Left lung (tissue), 10 donors: ENCODE measurements around the gene OR6P1. TPM values are rescaled to one million over a fixed set of nuclear protein-coding genes. Genes with fewer than 3 reads are reported as not detected.

Source experiments
- ATAC-seq: fragments of 200-7000 bp; cut with Tn5 transposase; one replicate; pipeline ENCODE4 v1.9.1; 2020; ENCODE audit warnings: moderate library complexity
- DNase-seq, 4 donors: peaks; one replicate each; pipeline ENCODE4 v3.0.0-alpha.2; 2013 to 2020
- H3K27ac ChIP-seq, 2 donors: fragments of 200-600 bp; sonication (generic) in 1 of 2; one replicate each; pipeline versions ENCODE4 v1.5.0 to v1.8.0; 2020 to 2021
- H3K27me3 ChIP-seq, 2 donors: fragments of 200-600 bp; sonication (generic) in 1 of 2; one replicate each; pipeline versions ENCODE4 v1.5.0 to v1.8.0; 2020 to 2021
- H3K36me3 ChIP-seq, 2 donors: fragments of 200-600 bp; sonication (generic) in 1 of 2; one replicate each; pipeline versions ENCODE4 v1.5.0 to v1.8.0; 2020 to 2021
- H3K4me1 ChIP-seq, 2 donors: fragments of 200-600 bp; one replicate each; pipeline ENCODE4 v1.8.0; 2021
- H3K4me3 ChIP-seq, 2 donors: fragments of 200-600 bp; sonication (generic) in 1 of 2; one replicate each; pipeline versions ENCODE4 v1.5.0 to v1.8.0; 2020 to 2021; ENCODE audit warnings: mild to moderate bottlenecking in 1 of 2
- H3K9me3 ChIP-seq, 2 donors: fragments of 200-600 bp; sonication (generic) in 1 of 2; one replicate each; pipeline versions ENCODE4 v1.5.0 to v1.8.0; 2020 to 2021
- intact Hi-C, 2 donors: fragments of 100-400 bp; cut with DNase I; formaldehyde crosslinking; loops; one replicate each; pipeline versions ENCODE4 v1.11.2 to v1.14.2; 2022
- polyA plus RNA-seq, 6 donors: library from polyadenylated mRNA; unstranded; fragments of 120-200 nt; gene quantifications; one replicate each; pipeline ENCODE4 v1.2.1, GENCODE V29; 2013; ENCODE audit not compliant: insufficient read length in 6 of 6
- total RNA-seq, 2 donors: library from RNA; stranded (reverse); fragmentation: NEBNext Ultra II Directional; extraction: Animal tissue kit (Norgen Biotek cat#: 25700); gene quantifications; one replicate each; pipeline ENCODE4 v1.2.1, GENCODE V29; 2021
- TF ChIP-seq, protein P1 (sequence below), 2 donors: fragments of 200-600 bp; sonication (generic) in 1 of 2; IDR thresholded peaks; one replicate each; pipeline versions ENCODE4 v1.5.0 to v1.8.0; 2021; ENCODE audit warnings: antibody characterized with exemption in 2 of 2
- donor health status: DM: no; HTN: yes; CAD: no.
- donor health status: DM: no; HTN: no; CAD: no.

Gene OR6P1
- total and polyA plus RNA-seq, 8 donors = not detected

DNA sequence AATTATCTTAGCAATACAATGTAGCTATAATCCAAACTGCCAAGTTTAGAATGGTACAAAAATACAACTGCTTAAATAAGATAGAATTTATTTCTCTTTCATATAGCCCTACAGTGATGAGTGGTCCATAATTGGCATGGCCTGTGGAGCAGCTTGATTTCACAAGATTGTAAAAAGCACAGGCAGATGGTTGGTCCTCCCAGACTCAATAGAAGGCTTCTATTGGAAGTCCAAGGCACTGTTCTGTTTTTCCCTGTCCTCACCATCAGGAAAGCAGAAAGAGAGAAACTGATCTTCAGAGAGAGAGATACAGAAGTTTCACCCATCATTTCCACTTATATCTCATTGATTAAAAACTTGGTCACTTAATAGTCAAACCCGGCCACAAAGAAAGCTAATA, 1.8 kb upstream of the OR6P1 start:
- Histone ChIP-seq H3K27ac (no peak overlapping the region), H3K4me1 (no peaks in the 10 kb centered on the region), H3K36me3 (no peaks in the 10 kb centered on the region), H3K4me3 (no peak overlapping the region), H3K9me3 (no peaks in the 10 kb centered on the region), H3K27me3 (no peaks in the 10 kb centered on the region)
- DNase-seq (no peak), ATAC-seq (no peak)
- TF ChIP-seq, protein P1, sequence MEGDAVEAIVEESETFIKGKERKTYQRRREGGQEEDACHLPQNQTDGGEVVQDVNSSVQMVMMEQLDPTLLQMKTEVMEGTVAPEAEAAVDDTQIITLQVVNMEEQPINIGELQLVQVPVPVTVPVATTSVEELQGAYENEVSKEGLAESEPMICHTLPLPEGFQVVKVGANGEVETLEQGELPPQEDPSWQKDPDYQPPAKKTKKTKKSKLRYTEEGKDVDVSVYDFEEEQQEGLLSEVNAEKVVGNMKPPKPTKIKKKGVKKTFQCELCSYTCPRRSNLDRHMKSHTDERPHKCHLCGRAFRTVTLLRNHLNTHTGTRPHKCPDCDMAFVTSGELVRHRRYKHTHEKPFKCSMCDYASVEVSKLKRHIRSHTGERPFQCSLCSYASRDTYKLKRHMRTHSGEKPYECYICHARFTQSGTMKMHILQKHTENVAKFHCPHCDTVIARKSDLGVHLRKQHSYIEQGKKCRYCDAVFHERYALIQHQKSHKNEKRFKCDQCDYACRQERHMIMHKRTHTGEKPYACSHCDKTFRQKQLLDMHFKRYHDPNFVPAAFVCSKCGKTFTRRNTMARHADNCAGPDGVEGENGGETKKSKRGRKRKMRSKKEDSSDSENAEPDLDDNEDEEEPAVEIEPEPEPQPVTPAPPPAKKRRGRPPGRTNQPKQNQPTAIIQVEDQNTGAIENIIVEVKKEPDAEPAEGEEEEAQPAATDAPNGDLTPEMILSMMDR (IDR thresholded peaks at IDR 0.05) = no peak
- intact Hi-C loops = no loop called here

DNA sequence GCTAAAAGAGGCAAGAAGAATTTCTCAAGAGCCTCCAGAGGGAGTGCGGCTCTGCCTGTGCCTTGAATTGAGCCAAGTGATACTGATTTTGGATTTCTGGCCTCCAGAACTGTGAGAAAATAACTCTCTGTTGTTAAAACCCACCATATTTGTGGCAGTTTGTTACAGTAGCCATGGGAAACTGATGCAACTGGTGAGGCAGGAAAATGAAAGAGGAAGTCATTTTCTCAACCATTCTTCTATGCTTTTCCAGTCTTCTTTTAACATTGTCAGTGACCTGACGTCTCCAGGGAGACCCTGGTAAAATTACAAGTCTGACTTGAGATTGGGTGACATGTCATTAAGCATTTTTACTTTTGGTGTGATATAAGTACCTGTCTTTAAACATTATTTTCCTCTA, 5.8 kb downstream of the OR6P1 start:
- TF ChIP-seq, protein P1 (IDR thresholded peaks at IDR 0.05) = no peak
- ATAC-seq = no peak
- intact Hi-C loops = no loop called here
- H3K36me3 ChIP-seq = no peaks in the 10 kb centered on the region
- no peak overlapping the region for H3K4me3 ChIP-seq
- no peak for DNase-seq
- H3K4me1 ChIP-seq = peaks cover 0 to 10% of the 10 kb centered on the region in 2 donors
- H3K27me3 ChIP-seq = no peaks in the 10 kb centered on the region
- no peaks in the 10 kb centered on the region for H3K9me3 ChIP-seq
- H3K27ac ChIP-seq = peak overlapping the region in 1 of 2 donors; percentile 70

DNA sequence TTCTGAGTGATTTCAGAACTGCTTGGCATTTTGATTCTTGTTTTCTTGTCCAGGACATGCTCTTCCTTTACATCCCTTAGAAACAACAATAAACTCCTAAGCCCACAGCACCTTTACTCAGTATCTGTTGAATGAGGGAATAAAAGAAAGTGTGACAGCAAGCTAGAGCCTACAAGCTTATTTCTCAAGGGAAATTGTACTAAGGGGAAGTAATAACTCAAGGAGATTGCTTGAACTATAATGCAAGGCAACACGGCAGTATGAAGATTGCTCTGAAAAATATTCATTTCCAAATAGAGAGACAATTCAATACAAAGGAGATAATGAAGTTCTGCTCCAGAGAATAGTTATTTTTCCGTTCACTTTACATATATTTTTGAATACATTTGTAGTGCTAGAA, 6.5 kb downstream of the OR6P1 start:
- intact Hi-C loops = no loop called here
- TF ChIP-seq, protein P1 (IDR thresholded peaks at IDR 0.05) = no peak
- H3K27me3 ChIP-seq = no peaks in the 10 kb centered on the region
- no peak overlapping the region for H3K4me3 ChIP-seq
- ATAC-seq (no peak), DNase-seq (no peak)
- H3K27ac ChIP-seq = peak overlapping the region in 1 of 2 donors; percentile 70
- H3K4me1 ChIP-seq = peaks cover 0 to 10% of the 10 kb centered on the region in 2 donors
- H3K36me3 ChIP-seq = no peaks in the 10 kb centered on the region
- H3K9me3 ChIP-seq = no peaks in the 10 kb centered on the region

DNA sequence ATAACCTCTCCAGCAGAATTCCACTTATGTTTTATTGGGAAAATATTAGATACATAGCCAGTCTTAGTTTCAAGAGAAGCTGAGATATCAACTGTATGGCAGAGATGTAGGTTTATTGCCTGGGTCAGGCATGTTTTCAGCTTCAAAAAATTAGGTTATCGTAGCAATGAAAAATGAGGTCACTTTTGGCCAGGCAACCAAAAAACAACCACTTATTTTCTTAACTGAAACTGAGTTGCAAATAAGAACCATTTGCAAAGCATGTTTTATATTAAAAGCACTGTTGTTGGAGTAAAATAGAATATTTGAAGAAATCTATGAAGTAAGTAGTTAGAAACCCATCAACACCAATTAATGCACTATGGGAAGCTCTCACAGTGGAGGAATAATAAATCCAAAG, 10.7 kb downstream of the OR6P1 start:
- TF ChIP-seq, protein P1 (IDR thresholded peaks at IDR 0.05) = no peak

DNA sequence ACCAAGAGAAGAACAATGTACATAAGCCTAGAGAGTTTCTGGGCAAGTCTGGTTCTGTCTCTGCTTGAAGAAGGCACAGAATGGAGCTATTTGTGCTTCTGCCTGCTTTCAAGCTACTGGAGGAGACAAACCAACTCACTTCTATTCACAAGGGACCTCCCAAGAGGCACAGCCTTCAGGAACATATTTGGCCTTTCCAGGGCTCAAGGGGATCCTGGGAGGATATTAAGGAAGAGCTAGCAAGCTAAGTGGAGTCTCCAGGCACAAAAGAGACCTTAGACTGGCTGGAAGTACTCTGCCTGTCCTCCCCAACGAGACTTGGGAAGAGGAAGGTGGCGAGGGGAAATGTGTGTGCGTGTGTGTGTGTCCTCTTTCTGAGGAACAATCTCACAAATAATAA, 16.0 kb downstream of the OR6P1 start, which contains the start of gene OR6Y1:
TSS of gene OR6Y1 (minus strand) at position 54 of the 400 bp plus-strand sequence. CDS start 6,300 bp downstream, outside the sequence.
- ATAC-seq (no peak), DNase-seq (no peak)
- no peaks in the 10 kb centered on the region for H3K9me3 ChIP-seq
- intact Hi-C loops = no loop called here
- no peaks in the 10 kb centered on the region for H3K36me3 ChIP-seq
- H3K4me3 ChIP-seq = no peak within 1 kb of the TSS
- H3K4me1 ChIP-seq = no peaks in the 10 kb centered on the region
- no peak within 1 kb of the TSS for H3K27ac ChIP-seq
- no peaks in the 10 kb centered on the region for H3K27me3 ChIP-seq
- TF ChIP-seq, protein P1 (IDR thresholded peaks at IDR 0.05) = no peak

More for the DNA sequence above, 10.7 kb downstream of the OR6P1 start:
- no peaks in the 10 kb centered on the region for H3K27me3 ChIP-seq
- no peak overlapping the region for H3K27ac ChIP-seq
- H3K36me3 ChIP-seq = no peaks in the 10 kb centered on the region
- intact Hi-C loops = no loop called here
- no peaks in the 10 kb centered on the region for H3K9me3 ChIP-seq
- no peak for DNase-seq
- no peak overlapping the region for H3K4me3 ChIP-seq
- peaks cover 0 to 10% of the 10 kb centered on the region in 2 donors for H3K4me1 ChIP-seq
- no peak for ATAC-seq
